CD8-positive, alpha-beta memory T cell (primary cell): ENCODE results near the gene CATSPER1. TPM values are rescaled to one million over a fixed set of nuclear protein-coding genes. Genes with fewer than 3 reads are reported as not detected.
A peak's percentile ranks its signal among the peaks of the same experiment; 100 is the strongest.

Source experiments
- CTCF ChIA-PET: fragments of 350-600 bp; sonication (Branson Sonifier 250); formaldehyde crosslinking; loops from one replicate; lab custom pipeline; 2021; ENCODE audit warnings: antibody characterized with exemption; lab: Charles Lee
- POLR2A ChIA-PET: fragments of 350-600 bp; sonication (Branson Sonifier 250); formaldehyde crosslinking; loops from one replicate; lab custom pipeline; 2021; ENCODE audit warnings: antibody characterized with exemption; lab: Charles Lee
- DNase-seq, 5 donors: peaks; one replicate each; pipeline versions ENCODE4 v3.0.0 to v3.0.0-alpha.2; 2020 to 2022; ENCODE audit warnings: mixed read lengths in 1 of 5
- H3K27ac ChIP-seq: one replicate; pipeline ENCODE4 v1.7.0; 2013; ENCODE audit warnings: low read depth, mild to moderate bottlenecking, low read length, moderate library complexity
- H3K27me3 ChIP-seq: 2 replicates; pipeline ENCODE4 v1.7.0; 2013; ENCODE audit warnings: low read length, mild to moderate bottlenecking; ENCODE audit not compliant: insufficient read depth, poor library complexity, severe bottlenecking
- H3K36me3 ChIP-seq: 2 replicates; pipeline ENCODE4 v1.7.0; 2013; ENCODE audit warnings: mild to moderate bottlenecking, low read length, moderate library complexity; ENCODE audit not compliant: insufficient read depth
- H3K4me1 ChIP-seq: 2 replicates; pipeline ENCODE4 v1.7.0; 2013; ENCODE audit warnings: mild to moderate bottlenecking, low read length, moderate library complexity; ENCODE audit not compliant: insufficient read depth
- H3K4me3 ChIP-seq: 2 replicates; pipeline ENCODE4 v1.7.0; 2013; ENCODE audit warnings: mild to moderate bottlenecking, low read length
- H3K9me3 ChIP-seq: 2 replicates; pipeline ENCODE4 v1.7.0; 2013; ENCODE audit warnings: mild to moderate bottlenecking, low read length
- H3K27ac Mint-ChIP-seq, 8 donors: one replicate each; pipeline ENCODE4 v1.8.0; 2020 to 2021; ENCODE audit warnings: mixed read lengths in 8 of 8, mild to moderate bottlenecking in 6 of 8, inconsistent platforms in 3 of 8, moderate library complexity in 3 of 8
- H3K27me3 Mint-ChIP-seq, 2 donors: one replicate each; pipeline ENCODE4 v1.8.0; 2020 to 2021; ENCODE audit warnings: mixed read lengths in 2 of 2, mild to moderate bottlenecking in 1 of 2, moderate library complexity in 1 of 2
- H3K36me3 Mint-ChIP-seq, 3 donors: one replicate each; pipeline ENCODE4 v1.8.0; 2020 to 2021; ENCODE audit warnings: mixed read lengths in 3 of 3, inconsistent platforms in 1 of 3, mild to moderate bottlenecking in 1 of 3
- H3K4me1 Mint-ChIP-seq, 3 donors: one replicate each; pipeline ENCODE4 v1.8.0; 2020 to 2021; ENCODE audit warnings: mixed read lengths in 3 of 3, inconsistent platforms in 1 of 3, mild to moderate bottlenecking in 1 of 3
- H3K4me3 Mint-ChIP-seq, 7 donors: one replicate each; pipeline ENCODE4 v1.8.0; 2020 to 2021; ENCODE audit warnings: mixed read lengths in 7 of 7, mild to moderate bottlenecking in 6 of 7, moderate library complexity in 4 of 7, inconsistent platforms in 2 of 7
- H3K9me3 Mint-ChIP-seq, 5 donors: one replicate each; pipeline ENCODE4 v1.8.0; 2020 to 2022; ENCODE audit warnings: mixed read lengths in 5 of 5, mild to moderate bottlenecking in 3 of 5, moderate library complexity in 2 of 5, inconsistent platforms in 1 of 5
- polyA plus RNA-seq: library from polyadenylated mRNA; unstranded; fragments of 300-500 nt; fragmentation: Illumina TruSeq; gene quantifications from one replicate; pipeline ENCODE4 v1.2.3, GENCODE V29; 2021
- total RNA-seq, 2 experiments: library from RNA; stranded (reverse); gene quantifications; one replicate each; pipeline ENCODE4 v1.2.3, GENCODE V29; 2021

Gene CATSPER1
- total and polyA plus RNA-seq, 3 experiments from 2014 or later: not detected

DNA sequence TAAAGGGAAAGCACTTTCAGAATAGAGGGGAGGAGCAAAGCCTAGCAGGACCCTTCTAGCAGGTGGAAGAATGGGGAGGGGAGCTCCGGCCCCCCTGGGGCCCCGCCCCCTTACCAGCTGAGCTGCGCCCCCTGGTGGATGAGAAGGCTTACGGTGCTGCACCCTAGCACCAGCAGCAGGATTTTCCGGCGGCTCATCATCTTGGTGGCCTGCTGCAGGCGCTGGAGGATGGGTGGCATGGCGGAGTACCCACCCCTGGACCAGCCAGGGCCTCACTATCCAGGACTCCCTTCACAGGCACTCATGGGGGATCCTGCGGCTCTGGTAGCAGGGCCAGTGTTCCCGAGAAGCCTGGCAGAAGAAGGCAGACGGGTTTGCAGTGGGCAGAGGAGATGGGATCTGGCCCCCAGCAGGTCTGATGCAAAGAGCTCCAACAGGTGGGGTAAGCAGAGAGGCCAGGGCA, 18.9 kb upstream of the CATSPER1 start:
- peaks cover 4 to 5% of the 10 kb centered on the region in 2 donors for H3K27me3 Mint-ChIP-seq
- H3K27ac ChIP-seq: no peak overlapping the region
- H3K4me3 Mint-ChIP-seq: peak overlapping the region in 5 of 7 donors; percentile 16 to 75 (median 55)

DNA sequence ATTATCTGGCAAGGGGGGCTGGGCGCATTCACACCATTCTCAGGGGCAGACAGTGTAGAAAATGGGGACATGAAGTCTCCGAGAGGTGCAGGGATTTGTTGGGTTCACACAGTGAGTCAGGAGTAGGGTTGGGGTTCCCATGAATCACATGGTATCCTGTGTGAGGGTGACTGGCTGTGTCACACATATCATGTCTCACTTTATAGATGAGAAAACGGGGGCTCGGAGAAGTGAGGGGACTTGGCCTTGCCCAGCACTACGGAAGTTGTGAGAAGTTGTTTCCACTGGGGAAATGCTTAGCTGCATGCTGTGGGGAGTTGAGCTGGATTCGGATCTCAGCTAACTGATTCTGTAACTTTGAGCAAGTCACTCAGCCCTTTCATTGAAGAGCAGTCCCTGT, 18.5 kb upstream of the CATSPER1 start:
- Mint-ChIP-seq H3K4me1 (peaks cover 10 to 18% (median 14%) of the 10 kb centered on the region in 3 donors), H3K27ac (peak overlapping the region in 4 of 8 donors; percentile 55 to 68 (median 56)), H3K4me3 (peak overlapping the region in 6 of 7 donors; percentile 16 to 75 (median 46)), H3K9me3 (no peaks in the 10 kb centered on the region), H3K27me3 (peaks cover 4 to 9% of the 10 kb centered on the region in 2 donors), H3K36me3 (no peaks in the 10 kb centered on the region)
- Histone ChIP-seq H3K4me1 (peaks cover 13% of the 10 kb centered on the region), H3K27me3 (no peaks in the 10 kb centered on the region), H3K9me3 (no peaks in the 10 kb centered on the region), H3K36me3 (no peaks in the 10 kb centered on the region), H3K4me3 (no peak overlapping the region), H3K27ac (no peak overlapping the region)
- ChIA-PET CTCF (interaction anchor here (0.6 to 3.9 kb wide), 23 partner anchors 9 to 333 kb away, joined by 3 to 27 read pairs (median 4); partner anchors contain the start of genes CCDC85B, CFL1, FIBP and KAT5), POLR2A (interaction anchor here (0.9 kb wide), 1 partner anchor 8 kb away, joined by 3 read pairs; no protein-coding TSS in a partner anchor)
- DNase-seq: peak in 2 of 5 donors; percentile 15 to 21

More for the DNA sequence above, 18.9 kb upstream of the CATSPER1 start:
- DNase-seq: peak; percentile 77 to 89 (median 82)
- H3K9me3 ChIP-seq: no peaks in the 10 kb centered on the region
- no peaks in the 10 kb centered on the region for H3K36me3 ChIP-seq
- ChIA-PET CTCF (interaction anchor here (0.6 to 3.9 kb wide), 24 partner anchors 9 to 334 kb away, joined by 3 to 27 read pairs (median 4); partner anchors contain the start of genes CCDC85B, CFL1, FIBP and KAT5), POLR2A (no interaction called here)
- Mint-ChIP-seq H3K4me1 (peaks cover 10 to 18% (median 14%) of the 10 kb centered on the region in 3 donors), H3K27ac (peak overlapping the region in 4 of 8 donors; percentile 55 to 68 (median 56)), H3K9me3 (no peaks in the 10 kb centered on the region), H3K36me3 (no peaks in the 10 kb centered on the region)
- H3K27me3 ChIP-seq: no peaks in the 10 kb centered on the region
- H3K4me3 ChIP-seq: no peak overlapping the region
- H3K4me1 ChIP-seq: peaks cover 13% of the 10 kb centered on the region

DNA sequence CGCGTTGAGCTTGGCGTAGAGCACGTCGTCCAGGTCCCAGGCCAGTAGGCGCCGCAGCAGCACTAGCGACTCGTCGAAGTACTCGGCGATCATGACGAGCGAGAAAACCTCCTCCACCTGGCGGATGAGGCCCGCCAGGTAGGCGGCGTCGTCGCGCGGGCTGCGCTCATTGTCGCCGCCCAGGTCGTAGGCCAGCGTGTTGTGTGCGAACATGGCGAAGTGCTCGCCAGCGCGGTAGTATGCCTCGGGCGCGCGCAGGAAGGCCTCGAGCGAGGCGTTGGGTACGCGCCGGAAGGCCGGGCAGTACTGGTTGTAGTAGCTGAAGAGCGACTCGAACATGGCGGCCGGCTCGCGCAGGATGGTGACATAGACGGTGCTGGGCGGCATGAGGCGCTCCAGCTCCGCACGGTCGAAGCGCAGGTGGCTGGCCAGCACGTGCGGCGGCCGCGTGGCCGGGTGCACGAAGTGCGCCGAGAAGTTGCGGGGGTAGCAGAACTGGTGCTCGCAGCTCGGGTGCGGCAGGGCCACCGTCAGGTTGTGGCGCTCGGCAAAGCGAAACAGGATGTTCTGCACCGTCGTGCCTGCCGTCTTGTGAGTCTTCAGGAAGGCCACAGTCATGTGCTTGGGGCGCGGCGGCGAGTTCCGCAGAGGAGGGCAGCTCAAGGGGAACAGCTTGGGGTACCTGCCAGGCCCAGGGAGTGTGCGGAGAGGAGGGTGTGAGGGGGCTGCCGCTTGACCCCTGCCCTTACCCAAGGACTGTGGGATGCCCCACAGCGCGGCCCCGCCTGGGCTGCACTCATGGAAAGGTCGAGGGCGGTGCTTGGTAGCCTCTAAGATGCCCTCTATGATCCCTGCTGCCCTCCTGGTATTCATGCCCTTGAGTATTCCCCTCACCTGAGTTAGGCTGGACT, 17.0 kb upstream of the CATSPER1 start:
- Mint-ChIP-seq H3K4me3 (no peak overlapping the region), H3K27me3 (peaks cover 7 to 12% of the 10 kb centered on the region in 2 donors), H3K4me1 (peaks cover 10 to 13% (median 12%) of the 10 kb centered on the region in 3 donors), H3K36me3 (no peaks in the 10 kb centered on the region), H3K9me3 (no peaks in the 10 kb centered on the region), H3K27ac (no peak overlapping the region)
- ChIA-PET CTCF (interaction anchor here (0.5 to 3.9 kb wide), 7 partner anchors 11 to 184 kb away, joined by 3 to 27 read pairs (median 6); partner anchors contain the start of genes CFL1 and SF3B2), POLR2A (no interaction called here)
- no peaks in the 10 kb centered on the region for H3K36me3 ChIP-seq
- no peak overlapping the region for H3K4me3 ChIP-seq
- no peak for DNase-seq
- H3K4me1 ChIP-seq: peaks cover 8% of the 10 kb centered on the region
- no peaks in the 10 kb centered on the region for H3K27me3 ChIP-seq
- no peaks in the 10 kb centered on the region for H3K9me3 ChIP-seq
- H3K27ac ChIP-seq: no peak overlapping the region

DNA sequence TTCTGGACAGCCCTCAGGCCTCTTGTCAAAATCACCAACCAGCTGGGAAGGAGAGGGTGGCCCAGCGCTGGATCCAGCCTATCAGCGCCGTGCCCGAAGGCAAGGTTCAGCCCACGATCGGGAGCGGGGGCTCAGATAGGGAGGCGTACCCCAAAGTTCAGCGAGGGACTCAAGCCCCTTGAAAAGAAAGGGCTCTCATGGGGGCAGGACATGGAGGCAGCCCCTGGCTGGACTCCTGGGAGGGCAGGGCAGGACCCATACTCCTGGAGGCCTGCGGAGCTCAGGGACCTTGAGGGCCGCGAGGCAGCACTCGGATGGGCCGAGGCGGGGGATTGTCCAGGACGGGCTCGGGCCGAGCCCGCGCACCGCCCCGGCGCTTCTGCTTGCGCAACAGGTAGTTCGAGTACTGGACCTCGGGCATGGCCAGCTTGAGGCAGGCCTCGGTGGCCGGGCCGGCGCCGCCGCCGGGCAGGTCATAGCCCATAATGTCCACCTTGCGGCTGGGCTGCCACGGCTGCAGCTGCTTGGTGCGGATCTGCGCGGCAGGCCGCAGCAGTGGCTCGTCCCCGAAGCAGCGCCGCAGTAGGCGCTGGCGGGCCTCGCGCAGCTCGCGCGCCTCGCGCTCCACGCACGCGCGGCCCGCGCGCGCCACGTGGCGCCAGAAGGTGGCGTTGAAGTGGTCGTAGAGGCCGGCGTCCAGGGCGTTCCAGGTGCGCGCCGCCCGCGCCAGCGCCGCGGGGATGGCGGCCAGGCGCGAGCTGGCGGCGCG, 16.1 kb upstream of the CATSPER1 start:
- Mint-ChIP-seq H3K9me3 (no peaks in the 10 kb centered on the region), H3K27me3 (peaks cover 3 to 8% of the 10 kb centered on the region in 2 donors), H3K27ac (peak overlapping the region in 1 of 8 donors; percentile 88), H3K4me3 (no peak overlapping the region), H3K4me1 (peaks cover 10 to 13% (median 12%) of the 10 kb centered on the region in 3 donors), H3K36me3 (no peaks in the 10 kb centered on the region)
- ChIA-PET CTCF (interaction anchor here (0.5 to 3.9 kb wide), 4 partner anchors 9 to 35 kb away, joined by 3 to 27 read pairs (median 5); partner anchors contain the start of gene SF3B2), POLR2A (interaction anchor here (0.6 kb wide), 1 partner anchor 330 kb away, joined by 3 read pairs; no protein-coding TSS in a partner anchor)
- Histone ChIP-seq H3K4me1 (peaks cover 8% of the 10 kb centered on the region), H3K4me3 (no peak overlapping the region), H3K36me3 (no peaks in the 10 kb centered on the region), H3K27me3 (no peaks in the 10 kb centered on the region), H3K27ac (no peak overlapping the region), H3K9me3 (no peaks in the 10 kb centered on the region)
- DNase-seq: no peak

DNA sequence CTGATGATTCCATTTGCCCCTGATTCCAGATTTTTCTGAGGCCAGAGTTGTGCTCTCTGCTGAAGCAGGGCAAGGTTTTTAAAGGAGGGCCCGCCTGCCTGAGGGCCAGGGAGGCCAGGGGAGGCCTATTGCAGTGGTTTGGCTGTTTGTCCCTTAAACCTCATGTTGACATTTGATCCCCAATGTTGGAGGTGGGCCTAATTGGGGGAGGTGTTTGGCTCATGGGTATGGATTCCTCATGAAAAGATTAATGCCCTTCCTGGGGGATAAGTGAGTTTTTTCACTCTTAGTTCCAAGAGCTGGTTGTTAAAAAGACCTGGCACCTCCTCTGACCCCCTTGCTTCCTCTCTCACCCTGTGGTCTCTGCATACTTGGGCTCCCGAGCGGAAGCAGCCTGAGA, 13.5 kb upstream of the CATSPER1 start:
- H3K27ac ChIP-seq: no peak overlapping the region
- POLR2A ChIA-PET: no interaction called here
- H3K4me3 ChIP-seq: no peak overlapping the region
- DNase-seq: no peak
- Mint-ChIP-seq H3K4me1 (peaks cover 3 to 4% (median 3%) of the 10 kb centered on the region in 3 donors), H3K27me3 (peaks cover 6 to 8% of the 10 kb centered on the region in 2 donors), H3K36me3 (no peaks in the 10 kb centered on the region), H3K27ac (no peak overlapping the region), H3K4me3 (no peak overlapping the region), H3K9me3 (no peaks in the 10 kb centered on the region)
- CTCF ChIA-PET: no interaction called here
- peaks cover 1% of the 10 kb centered on the region for H3K4me1 ChIP-seq
- H3K9me3 ChIP-seq: no peaks in the 10 kb centered on the region
- H3K36me3 ChIP-seq: no peaks in the 10 kb centered on the region
- no peaks in the 10 kb centered on the region for H3K27me3 ChIP-seq

DNA sequence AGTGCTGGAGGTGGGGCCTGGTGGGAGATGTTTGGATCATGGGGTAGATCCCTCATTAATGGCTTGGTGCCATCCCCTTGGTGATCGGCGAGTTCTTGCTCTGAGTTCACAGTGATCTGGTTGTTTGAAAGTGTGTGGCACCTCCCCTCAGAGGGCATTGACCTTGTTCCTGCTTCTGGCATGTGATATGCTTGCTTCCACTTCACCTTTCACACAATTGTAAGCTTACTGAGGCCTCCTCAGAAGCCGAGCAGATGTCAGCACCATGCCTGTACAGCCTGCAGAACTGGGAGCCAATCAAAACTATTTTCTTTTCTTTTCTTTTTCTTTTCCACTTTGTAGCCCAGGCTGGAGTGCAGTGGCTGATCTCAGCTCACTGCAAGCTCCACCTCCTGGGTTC, 11.0 kb upstream of the CATSPER1 start:
- Histone ChIP-seq H3K36me3 (no peaks in the 10 kb centered on the region), H3K4me3 (no peak overlapping the region), H3K27me3 (no peaks in the 10 kb centered on the region), H3K9me3 (no peaks in the 10 kb centered on the region), H3K27ac (no peak overlapping the region), H3K4me1 (no peaks in the 10 kb centered on the region)
- H3K27me3 Mint-ChIP-seq: peaks cover 8% of the 10 kb centered on the region in 2 donors
- DNase-seq: no peak
- H3K9me3 Mint-ChIP-seq: no peaks in the 10 kb centered on the region
- H3K36me3 Mint-ChIP-seq: no peaks in the 10 kb centered on the region
- CTCF ChIA-PET: interaction anchor here (2.5 kb wide), 1 partner anchor 15 kb away, joined by 8 read pairs; no protein-coding TSS in a partner anchor
- H3K27ac Mint-ChIP-seq: no peak overlapping the region
- H3K4me3 Mint-ChIP-seq: no peak overlapping the region
- no peaks in the 10 kb centered on the region for H3K4me1 Mint-ChIP-seq
- POLR2A ChIA-PET: no interaction called here

DNA sequence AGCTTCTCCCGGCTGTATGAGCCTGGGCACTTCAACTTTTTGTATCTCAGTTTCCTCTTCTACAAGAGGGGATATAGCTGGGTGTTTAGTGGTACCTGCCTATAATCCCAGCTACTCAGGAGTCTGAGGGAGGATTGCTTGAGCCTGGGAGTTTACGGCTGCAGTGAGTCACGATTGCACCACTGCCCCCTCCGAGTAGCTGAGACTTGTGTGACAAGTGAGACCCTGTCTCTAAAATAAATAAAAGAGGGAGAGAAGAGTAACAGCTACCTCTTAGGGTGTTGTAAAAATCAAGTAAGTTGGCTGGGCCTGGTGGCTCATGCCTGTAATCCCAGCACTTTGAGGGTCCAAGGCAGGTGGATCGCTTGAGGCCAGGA, 10.0 kb upstream of the CATSPER1 start:
- no peaks in the 10 kb centered on the region for H3K36me3 Mint-ChIP-seq
- H3K36me3 ChIP-seq: no peaks in the 10 kb centered on the region
- CTCF ChIA-PET: interaction anchor here (2.5 to 2.6 kb wide), 2 partner anchors 9 to 14 kb away, joined by 8 to 9 read pairs; no protein-coding TSS in a partner anchor
- no peak overlapping the region for H3K4me3 Mint-ChIP-seq
- peak overlapping the region in 1 of 8 donors; percentile 43 for H3K27ac Mint-ChIP-seq
- no peaks in the 10 kb centered on the region for H3K27me3 ChIP-seq
- no peaks in the 10 kb centered on the region for H3K9me3 Mint-ChIP-seq
- no peak overlapping the region for H3K27ac ChIP-seq
- H3K9me3 ChIP-seq: no peaks in the 10 kb centered on the region
- no peaks in the 10 kb centered on the region for H3K4me1 Mint-ChIP-seq
- H3K4me1 ChIP-seq: no peaks in the 10 kb centered on the region
- DNase-seq: no peak
- POLR2A ChIA-PET: no interaction called here
- no peak overlapping the region for H3K4me3 ChIP-seq
- peaks cover 10 to 11% of the 10 kb centered on the region in 2 donors for H3K27me3 Mint-ChIP-seq
